ENCODE data around the gene SPP2.

DNA sequence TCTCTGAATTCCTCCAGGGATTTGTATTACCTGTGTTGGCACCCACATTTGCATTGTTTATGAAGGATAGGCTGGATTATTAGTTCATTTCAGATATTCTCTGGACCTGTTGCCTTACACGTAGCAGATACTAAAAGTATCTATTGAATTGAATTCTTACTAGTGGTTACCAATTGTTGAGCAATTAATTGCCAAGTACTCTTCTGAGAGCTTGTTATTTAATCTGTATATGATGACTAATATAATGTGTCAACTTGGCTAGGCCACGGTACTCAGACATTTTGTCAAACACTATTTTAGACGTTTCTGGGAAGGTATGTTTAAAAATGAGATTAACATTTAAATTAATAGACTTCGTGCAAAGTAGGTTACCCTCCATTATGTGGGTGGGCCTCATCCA is 2.5 kb upstream of the SPP2 start:
- TF ChIP-seq, protein P1, sequence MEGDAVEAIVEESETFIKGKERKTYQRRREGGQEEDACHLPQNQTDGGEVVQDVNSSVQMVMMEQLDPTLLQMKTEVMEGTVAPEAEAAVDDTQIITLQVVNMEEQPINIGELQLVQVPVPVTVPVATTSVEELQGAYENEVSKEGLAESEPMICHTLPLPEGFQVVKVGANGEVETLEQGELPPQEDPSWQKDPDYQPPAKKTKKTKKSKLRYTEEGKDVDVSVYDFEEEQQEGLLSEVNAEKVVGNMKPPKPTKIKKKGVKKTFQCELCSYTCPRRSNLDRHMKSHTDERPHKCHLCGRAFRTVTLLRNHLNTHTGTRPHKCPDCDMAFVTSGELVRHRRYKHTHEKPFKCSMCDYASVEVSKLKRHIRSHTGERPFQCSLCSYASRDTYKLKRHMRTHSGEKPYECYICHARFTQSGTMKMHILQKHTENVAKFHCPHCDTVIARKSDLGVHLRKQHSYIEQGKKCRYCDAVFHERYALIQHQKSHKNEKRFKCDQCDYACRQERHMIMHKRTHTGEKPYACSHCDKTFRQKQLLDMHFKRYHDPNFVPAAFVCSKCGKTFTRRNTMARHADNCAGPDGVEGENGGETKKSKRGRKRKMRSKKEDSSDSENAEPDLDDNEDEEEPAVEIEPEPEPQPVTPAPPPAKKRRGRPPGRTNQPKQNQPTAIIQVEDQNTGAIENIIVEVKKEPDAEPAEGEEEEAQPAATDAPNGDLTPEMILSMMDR (IDR thresholded peaks at IDR 0.05), result no peak
- no peak for TF ChIP-seq POLR2A (IDR thresholded peaks at IDR 0.05)
